Activated CD8-positive, alpha-beta memory T cell treated with anti-CD3 and anti-CD28 coated beads for 24 hours (primary cell): Measurements from ENCODE around the gene PIGZ.

Experiments
- DNase-seq: peaks from one replicate; pipeline ENCODE4 v3.0.0-alpha.2; 2020

PIGZ gene

GRCh38 chr3:197001972-197002700 is 33.5 kb upstream of the PIGZ start:
- no peak for DNase-seq

DNA sequence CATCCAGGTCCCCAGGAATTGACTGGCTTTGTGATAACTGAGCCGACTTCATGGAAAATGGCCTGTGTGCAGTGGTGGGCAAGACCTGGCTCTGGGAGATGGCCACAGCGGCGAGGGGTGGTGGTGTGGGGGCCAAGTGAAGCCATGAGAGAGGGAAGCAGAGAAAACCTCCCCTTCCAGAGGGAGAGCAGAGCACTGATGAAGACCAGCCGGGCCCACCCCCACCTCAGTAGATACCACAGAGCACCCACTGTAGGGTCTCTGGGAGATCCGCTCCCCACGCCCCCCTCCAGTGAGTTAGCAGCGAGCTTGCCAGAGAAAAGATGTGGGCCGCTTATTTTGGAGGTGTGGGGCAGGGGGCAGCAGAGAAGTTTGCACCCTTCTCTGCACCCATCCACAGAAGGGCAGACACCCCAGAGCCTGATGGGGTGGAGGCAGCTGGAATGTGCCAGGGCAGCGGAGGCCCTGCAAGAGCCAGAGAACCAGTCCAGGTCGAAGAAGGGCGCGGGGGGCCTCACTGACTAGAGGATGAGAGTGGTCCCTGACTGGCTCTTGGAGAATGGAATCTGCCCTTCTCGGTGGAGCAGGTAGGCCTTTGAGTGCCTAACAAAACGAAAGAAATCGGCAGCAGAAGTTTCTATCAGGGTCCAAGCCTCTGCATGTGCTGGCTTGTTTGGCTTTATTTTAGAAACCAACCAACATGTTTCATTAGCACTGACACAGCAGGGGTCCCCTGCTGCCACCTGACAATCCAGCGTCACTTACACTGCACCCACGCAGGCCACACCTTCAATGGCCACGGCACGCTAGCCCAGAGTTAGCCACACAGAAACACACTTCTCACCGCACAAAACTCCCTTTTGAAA is 32.7 kb upstream of the PIGZ start:
- no peak for DNase-seq

DNA sequence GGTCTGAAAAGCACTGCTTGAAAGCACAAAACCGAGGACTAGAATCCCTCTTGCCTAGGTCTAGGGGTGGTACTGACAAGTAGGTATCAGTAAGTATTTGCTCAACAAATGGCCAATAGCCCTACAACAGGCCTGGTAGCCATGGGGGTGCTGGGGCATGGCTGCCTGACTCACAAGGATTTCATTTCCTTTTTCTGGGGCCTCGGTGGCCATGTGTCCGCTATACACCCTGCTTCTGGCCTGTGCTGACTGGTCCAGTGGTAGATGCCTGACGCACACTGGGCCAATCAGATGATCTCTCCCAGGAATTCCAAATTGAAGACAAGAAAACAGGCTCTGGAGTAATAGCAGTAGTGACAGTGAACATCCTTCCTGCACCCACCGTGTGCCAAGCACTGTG is 31.6 kb upstream of the PIGZ start:
- DNase-seq: no peak

DNA sequence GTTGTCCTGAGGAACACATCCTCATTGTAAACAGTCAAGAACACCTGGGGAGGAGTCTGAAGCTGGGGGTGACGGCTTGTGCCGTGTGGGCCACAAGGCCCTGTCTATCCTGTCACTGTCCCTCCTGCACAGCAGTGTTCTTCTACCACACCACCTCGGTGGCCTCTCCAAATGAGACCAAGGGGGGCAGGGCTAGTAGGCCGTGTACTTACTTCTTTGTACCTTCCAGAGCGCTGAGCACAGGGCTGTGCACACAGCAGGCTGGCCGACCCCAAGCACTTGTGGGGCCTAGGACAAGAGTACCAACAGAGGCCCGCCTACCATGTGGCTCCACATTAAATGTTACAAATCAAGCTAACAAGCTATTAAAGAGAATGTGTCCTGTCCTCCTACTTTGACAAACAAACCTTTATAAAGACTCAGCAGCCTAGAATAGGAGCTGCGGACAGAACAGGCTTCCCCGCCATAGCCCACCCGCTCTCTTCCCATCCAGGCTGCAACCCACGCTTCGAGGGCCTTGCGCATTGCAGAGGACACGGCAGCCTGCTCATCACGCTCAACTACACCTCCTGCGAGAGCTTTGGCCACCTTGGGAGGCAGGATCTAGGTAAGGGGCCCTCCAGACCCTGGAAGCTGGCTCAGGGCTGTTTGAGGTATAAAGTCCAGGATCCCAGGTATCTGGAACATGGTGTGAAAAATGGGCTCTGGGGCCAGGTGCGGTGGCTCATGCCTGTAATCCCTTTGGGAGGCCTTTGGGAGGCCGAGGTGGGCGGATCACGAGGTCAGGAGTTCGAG is 30.5 kb upstream of the PIGZ start:
- no peak for DNase-seq

- DNase-seq: no peak
These were observed 28.7 kb upstream of the PIGZ start for GRCh38 chr3:196997311-196997710.

- no peak for DNase-seq
These were observed 28.0 kb upstream of the PIGZ start for GRCh38 chr3:196996454-196997265.

DNA sequence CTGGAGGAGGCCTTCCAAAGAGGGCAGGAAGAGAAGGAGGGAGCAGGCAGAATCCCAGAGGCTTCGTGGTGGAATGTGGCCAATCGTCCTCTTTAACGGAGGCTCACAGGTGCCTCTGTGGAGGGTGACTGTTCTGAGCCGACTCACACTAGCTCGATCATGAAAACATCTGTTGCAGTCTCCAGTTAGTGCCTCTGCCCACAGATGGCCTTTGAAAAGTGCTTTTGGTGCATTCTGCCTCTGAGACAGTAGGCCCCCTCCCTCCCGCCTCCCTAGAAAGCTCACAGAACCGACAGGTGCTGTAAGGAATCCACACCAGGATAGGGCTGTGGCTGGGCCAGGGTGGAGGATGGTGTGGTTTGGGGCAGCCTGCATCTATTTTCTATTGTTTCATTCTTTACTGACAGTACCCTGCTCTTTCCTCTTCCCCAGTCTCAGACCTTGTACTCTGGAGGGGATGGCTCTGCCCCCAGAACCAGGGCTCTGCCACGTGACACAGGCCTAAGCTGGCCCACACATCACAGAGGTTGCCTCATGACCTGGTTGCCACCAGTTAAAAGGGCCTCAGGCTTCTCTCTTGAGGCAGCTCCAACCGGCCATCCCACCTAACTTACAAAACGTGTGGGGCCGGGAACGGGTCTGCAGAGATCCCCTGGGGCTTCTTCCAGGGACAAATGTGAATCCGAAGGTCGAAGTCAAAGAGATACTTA is 27.2 kb upstream of the PIGZ start:
- no peak for DNase-seq

- no peak for DNase-seq
These were observed 26.4 kb upstream of the PIGZ start for GRCh38 chr3:196995027-196995426.

- no peak for DNase-seq
These were observed 25.4 kb upstream of the PIGZ start for GRCh38 chr3:196994056-196994455.

- no peak for DNase-seq
These were observed 23.9 kb upstream of the PIGZ start for GRCh38 chr3:196992461-196993065.

DNA sequence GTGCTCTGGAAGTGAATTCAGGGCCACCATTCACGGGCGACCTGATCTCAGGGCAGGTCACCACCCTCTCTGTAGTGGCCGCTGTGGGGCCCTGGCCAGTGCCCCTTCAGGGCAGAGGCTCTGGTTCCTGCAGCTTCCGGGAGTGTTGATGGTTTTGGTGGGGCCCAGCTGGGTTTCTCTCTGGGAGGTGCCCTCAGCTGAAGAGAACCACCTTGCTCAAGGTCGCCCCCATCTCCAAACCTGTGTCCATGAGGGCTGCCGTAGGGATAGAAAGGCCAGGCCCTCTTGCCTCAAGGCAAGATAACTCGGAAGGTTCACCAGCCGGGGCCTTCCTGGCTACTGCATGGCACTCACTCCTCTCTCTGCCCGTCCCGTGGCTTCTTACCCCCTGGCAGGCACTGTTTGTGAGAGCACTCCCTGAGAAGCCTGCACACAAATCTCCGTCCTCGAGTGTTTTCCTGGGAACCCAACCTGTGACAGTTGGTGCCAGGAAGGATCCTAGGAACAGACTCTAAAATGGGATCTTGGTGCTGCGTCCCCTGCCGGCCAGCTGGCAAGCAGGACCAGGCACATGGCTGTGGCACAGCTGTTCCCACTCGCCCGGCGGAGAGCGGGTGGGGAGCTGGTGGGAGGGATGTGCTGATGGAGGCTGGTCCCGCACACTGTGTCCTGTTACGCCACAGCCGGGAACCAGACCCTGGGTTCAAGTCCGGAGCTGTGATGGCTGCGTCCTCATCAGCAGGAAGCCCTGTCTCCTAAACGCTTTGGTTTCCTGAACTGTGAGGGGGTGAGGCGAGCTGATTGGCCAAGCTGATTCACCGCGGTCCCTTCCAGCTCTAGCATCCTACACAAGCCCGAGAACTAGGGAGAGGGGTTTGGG is 23.2 kb upstream of the PIGZ start:
- no peak for DNase-seq

- DNase-seq: no peak
These were observed 22.0 kb upstream of the PIGZ start for GRCh38 chr3:196990601-196991007.

DNA sequence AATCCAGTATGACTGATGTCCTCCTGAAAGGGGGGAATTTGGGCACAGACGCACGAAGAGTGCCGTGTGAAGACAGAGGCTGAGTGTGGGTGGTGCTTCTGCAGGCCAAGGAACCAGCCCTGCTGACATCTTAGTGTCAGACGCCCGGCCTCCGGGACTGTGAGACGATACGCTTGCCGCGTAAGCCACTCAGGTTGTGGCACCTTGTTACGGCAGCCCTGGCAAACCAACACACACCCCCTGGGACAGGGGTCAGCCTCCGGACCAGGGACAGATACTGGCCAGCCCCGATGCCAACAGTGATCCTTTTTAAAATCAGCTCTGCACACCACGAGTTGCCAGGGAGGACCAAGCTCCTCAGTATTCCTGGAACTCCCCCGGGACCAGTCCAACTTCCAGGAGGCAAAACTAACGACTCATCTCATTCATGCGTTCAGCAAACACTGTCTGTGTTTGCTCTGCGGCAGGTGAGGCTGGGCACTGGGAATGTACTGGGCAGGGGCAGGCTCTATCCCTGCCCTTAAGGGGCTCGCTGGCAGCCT is 21.2 kb upstream of the PIGZ start:
- no peak for DNase-seq

- no peak for DNase-seq
These were observed 19.8 kb upstream of the PIGZ start for GRCh38 chr3:196988241-196989029.

- no peak for DNase-seq
These were observed 18.4 kb upstream of the PIGZ start for GRCh38 chr3:196987022-196987421.

DNA sequence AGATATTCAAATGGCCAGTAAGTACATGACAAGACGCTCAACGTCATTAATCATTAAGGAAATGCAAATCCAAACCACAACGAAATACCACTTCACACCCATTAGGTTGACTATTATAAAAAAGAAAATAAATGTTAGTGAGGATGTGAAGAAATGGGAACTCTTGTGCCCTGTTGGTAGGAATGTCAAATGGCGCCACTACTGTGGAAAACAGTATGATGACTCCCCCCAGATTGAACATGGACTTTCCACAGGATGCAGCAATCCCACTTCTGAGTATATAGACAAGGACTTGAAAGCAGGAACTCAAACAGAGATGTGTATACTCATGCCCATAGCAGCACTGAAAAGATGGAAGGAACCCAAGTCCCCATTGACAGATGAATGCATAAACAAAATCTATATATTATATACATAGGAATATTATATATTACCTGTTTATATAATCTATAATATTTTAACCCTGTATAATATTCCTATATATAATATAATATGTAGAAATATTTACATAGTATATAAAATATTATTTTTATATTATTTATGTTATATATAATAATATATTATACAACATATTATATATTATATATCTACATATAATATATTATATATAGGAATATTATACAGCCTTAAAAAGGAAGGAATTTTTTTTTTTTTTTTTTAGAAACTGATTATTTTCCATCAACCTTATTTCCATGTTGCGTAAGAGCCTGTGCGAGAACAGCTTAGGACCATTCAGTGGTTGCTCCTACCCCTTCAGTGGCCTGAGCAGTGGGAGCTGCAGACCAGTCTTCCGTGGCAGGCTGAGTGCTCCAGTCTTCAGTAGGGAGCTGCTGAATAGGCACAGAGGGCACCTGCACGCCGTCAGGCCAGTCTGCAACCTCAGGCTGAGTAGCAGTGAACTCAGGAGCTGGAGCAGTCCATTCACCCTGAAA is 17.6 kb upstream of the PIGZ start:
- DNase-seq: no peak

DNA sequence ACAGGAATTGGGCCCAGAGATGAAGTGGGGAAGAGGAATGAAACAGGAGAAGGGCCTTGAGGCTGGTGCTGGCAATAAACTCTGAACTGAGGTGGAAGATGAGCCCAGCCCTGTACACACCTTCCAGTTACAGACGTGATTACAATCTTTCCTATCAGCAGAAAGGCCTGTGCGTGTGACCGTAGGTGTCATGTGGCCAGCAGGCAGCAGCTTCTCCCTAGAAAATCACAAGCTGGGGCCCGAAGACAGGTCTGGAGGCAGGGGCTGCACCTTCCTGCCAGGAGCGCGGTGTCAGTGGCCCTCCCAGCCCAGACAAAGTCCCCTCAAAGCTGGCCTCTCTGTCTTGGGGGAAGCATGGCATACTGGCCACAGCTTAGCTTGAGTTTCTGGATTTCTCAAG is 16.7 kb upstream of the PIGZ start:
- no peak for DNase-seq

DNA sequence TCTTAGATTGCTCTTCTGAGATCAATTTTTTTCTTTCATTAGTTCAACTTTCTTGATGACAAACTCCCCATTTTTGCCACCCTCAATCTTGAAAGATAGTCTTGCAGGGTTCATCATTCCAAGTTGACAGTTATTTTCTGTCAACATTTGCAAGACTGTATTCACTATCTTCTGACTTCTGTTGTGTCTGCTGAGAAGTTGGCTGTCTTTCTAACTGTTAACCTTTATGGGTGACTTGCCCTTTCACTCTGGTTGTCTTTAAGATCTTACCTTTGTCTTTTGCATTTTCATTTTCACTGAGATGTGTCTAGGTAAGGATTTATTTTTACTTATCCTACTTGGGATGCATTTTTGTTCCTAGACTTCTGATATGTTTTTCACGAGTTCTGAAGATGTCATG is 14.6 kb upstream of the PIGZ start:
- DNase-seq: no peak
